Measurements from ENCODE around the gene WDFY2. TPM values are rescaled to one million over a fixed set of nuclear protein-coding genes. Genes with fewer than 3 reads are reported as not detected.

Gene WDFY2
- polyA plus RNA-seq, 2 donors = 5.4 to 6.9 TPM

DNA sequence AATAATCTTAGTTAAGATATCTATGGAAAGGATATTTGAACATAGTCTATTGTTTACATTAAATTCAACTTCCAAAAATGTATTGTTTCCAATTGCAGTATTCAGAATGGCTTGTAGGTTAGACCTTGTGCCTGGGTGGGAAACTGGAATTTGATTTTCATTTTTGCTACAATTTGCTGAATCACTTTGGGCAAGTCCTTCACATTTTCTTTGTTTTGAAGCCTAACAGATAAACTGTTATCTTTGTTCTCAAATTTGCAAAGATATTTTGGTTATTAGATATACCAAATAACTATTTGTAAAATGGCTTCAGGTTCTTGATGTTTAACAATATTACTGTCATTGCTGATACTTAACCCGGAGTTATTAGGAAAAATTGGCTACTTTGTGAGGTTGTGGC lies 82.6 kb downstream of the WDFY2 start:
- Histone ChIP-seq H3K9me3 (ENCODE audit: control insufficient read depth in 2 of 2, insufficient read depth in 1 of 2, low read depth in 1 of 2, low read length in 1 of 2) (no peaks in the 10 kb centered on the region), H3K36me3 (ENCODE audit: control insufficient read depth in 2 of 2, insufficient read depth in 2 of 2, low read length in 1 of 2) (no peaks in the 10 kb centered on the region), H3K27me3 (ENCODE audit: control insufficient read depth in 1 of 2, insufficient read depth in 2 of 2, low read length in 2 of 2) (no peaks in the 10 kb centered on the region), H3K4me1 (ENCODE audit: control insufficient read depth in 2 of 2, insufficient read depth in 2 of 2, low read length in 1 of 2) (peaks cover 0 to 8% of the 10 kb centered on the region in 2 donors), H3K4me3 (ENCODE audit: low read depth in 1 of 2, low read length in 2 of 2) (no peak overlapping the region), H3K27ac (ENCODE audit: low read depth in 2 of 2, low read length in 1 of 2) (no peak overlapping the region)
- 85 to 94% methylated on average over 1 of the region's 1 CpG for WGBS, 2 donors

DNA sequence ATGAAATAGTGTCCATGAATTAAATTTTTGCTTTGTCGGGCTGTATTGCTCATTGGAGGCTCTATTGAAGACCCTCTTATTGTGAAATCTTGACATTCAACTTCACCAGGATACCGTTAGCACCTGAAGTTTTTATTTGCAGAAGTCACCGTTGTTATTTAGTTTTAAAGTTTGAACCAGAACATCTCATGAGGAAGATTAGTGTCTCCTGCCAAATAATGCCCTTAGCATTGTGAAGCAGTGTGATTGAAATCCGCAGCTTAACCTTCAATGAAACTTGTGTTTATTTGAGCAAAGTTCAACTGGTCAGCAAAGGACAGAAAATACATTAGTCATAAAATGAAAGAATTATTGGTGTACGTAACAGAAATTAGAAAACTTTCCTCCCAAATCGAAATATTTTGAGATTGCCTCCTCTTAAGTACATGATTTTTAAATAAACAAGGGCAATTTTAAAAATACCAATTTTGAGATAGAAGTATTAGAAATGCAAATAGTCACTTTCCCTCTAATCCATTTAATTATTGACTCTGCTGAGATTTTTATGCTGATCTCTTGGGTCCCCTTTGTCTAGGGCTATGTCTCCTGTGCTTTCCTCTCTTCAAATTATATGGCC lies 84.4 kb downstream of the WDFY2 start:
- H3K4me3 ChIP-seq (ENCODE audit: low read depth in 1 of 2, low read length in 2 of 2) = no peak overlapping the region
- H3K4me1 ChIP-seq (ENCODE audit: control insufficient read depth in 2 of 2, insufficient read depth in 2 of 2, low read length in 1 of 2) = peaks cover 0 to 8% of the 10 kb centered on the region in 2 donors
- H3K36me3 ChIP-seq (ENCODE audit: control insufficient read depth in 2 of 2, insufficient read depth in 2 of 2, low read length in 1 of 2) = no peaks in the 10 kb centered on the region
- no peak overlapping the region for H3K27ac ChIP-seq (ENCODE audit: low read depth in 2 of 2, low read length in 1 of 2)
- no peaks in the 10 kb centered on the region for H3K27me3 ChIP-seq (ENCODE audit: control insufficient read depth in 1 of 2, insufficient read depth in 2 of 2, low read length in 2 of 2)
- 63 to 77% methylated on average over 6 of the region's 6 CpGs for WGBS, 2 donors
- H3K9me3 ChIP-seq (ENCODE audit: control insufficient read depth in 2 of 2, insufficient read depth in 1 of 2, low read depth in 1 of 2, low read length in 1 of 2) = no peaks in the 10 kb centered on the region

DNA sequence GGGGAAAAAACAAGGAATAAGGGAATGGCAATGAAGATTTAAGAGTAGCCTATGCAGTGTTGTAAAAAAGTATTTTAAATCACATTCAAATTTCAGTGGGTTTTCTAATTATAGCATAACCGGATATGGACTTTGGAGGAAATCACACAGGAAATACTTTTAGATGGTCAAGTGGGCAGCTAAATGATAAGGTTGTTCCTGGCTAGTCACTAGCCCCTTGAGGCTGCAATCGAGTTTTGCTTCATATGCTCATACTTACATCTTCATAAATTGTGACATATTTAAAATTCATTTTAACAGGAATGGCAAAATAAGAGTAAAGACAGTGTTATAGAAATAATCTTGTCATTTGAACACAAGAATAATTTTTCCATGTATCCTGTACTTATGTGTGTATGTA lies 88.9 kb downstream of the WDFY2 start:
- WGBS, 2 donors = 69 to 85% methylated on average over 2 of the region's 2 CpGs
- Histone ChIP-seq H3K4me1 (ENCODE audit: control insufficient read depth in 2 of 2, insufficient read depth in 2 of 2, low read length in 1 of 2) (peaks cover 0 to 5% of the 10 kb centered on the region in 2 donors), H3K36me3 (ENCODE audit: control insufficient read depth in 2 of 2, insufficient read depth in 2 of 2, low read length in 1 of 2) (no peaks in the 10 kb centered on the region), H3K4me3 (ENCODE audit: low read depth in 1 of 2, low read length in 2 of 2) (no peak overlapping the region), H3K27me3 (ENCODE audit: control insufficient read depth in 1 of 2, insufficient read depth in 2 of 2, low read length in 2 of 2) (no peaks in the 10 kb centered on the region), H3K9me3 (ENCODE audit: control insufficient read depth in 2 of 2, insufficient read depth in 1 of 2, low read depth in 1 of 2, low read length in 1 of 2) (no peaks in the 10 kb centered on the region), H3K27ac (ENCODE audit: low read depth in 2 of 2, low read length in 1 of 2) (no peak overlapping the region)

DNA sequence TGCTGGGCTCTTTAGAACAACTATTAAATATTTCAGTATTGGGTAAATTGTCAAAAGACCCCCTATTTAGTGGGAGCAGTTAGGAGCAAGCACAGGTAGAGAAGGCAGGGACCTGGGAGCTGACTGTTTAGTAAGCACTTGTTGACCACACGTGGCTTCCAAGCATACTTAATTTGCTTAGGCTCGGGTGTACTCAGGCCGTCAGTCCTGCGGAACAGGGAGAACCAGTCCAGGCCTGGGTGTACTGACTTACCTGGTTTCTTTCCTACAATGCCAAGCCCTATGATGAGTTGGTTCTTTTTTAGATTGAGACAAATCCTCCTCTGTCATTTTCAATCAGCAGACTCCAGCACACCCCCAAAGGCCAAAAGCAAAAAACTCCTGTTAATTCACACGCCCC lies 90.0 kb downstream of the WDFY2 start:
- no peaks in the 10 kb centered on the region for H3K27me3 ChIP-seq (ENCODE audit: control insufficient read depth in 1 of 2, insufficient read depth in 2 of 2, low read length in 2 of 2)
- H3K4me3 ChIP-seq (ENCODE audit: low read depth in 1 of 2, low read length in 2 of 2) = no peak overlapping the region
- no peaks in the 10 kb centered on the region for H3K36me3 ChIP-seq (ENCODE audit: control insufficient read depth in 2 of 2, insufficient read depth in 2 of 2, low read length in 1 of 2)
- peaks cover 0 to 5% of the 10 kb centered on the region in 2 donors for H3K4me1 ChIP-seq (ENCODE audit: control insufficient read depth in 2 of 2, insufficient read depth in 2 of 2, low read length in 1 of 2)
- 56 to 69% methylated on average over 5 of the region's 5 CpGs for WGBS, 2 donors
- peak overlapping the region; percentile 50 to 77 for H3K27ac ChIP-seq (ENCODE audit: low read depth in 2 of 2, low read length in 1 of 2)
- H3K9me3 ChIP-seq (ENCODE audit: control insufficient read depth in 2 of 2, insufficient read depth in 1 of 2, low read depth in 1 of 2, low read length in 1 of 2) = no peaks in the 10 kb centered on the region

DNA sequence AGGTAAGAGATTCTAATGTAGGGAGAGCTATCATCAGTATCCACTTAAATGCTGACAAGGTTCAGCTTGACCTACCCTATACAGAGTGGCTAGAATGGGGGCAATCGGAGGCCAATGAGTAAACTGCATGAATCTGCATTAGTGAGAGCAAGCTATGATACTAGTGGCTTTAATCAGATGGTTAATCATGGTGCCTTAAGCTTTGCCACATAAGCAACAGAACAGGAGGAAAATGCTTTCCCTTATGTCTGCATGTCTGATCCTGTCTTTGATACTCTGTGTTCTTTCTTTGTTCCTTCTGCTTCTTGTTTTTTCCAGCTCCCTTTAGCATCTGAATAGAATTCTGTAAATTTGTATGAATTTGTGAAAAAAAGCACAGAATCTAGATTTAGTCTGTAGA lies 91.1 kb downstream of the WDFY2 start:
- peak overlapping the region; percentile 79 to 87 for H3K27ac ChIP-seq (ENCODE audit: low read depth in 2 of 2, low read length in 1 of 2)
- 56 to 63% methylated on average over 1 of the region's 1 CpG for WGBS, 2 donors

DNA sequence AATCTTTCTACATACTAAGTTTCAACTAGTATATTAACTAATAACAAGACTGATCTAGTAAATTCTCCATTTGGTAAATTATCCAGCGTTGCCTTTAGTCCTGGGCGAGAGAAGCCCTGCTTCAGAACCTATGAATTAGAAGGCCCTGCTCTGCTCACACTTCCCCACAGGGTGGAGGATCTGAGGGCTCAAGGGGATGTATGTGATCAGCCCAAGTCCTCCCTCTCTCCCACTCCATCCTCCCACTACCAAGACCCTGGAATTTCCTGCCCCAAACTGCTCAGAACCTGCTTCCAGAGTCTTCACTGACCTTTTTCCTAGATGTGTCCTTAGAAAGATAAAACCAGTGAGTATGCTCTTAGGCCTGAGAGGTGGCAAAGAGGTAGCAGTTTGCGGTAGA lies 91.6 kb downstream of the WDFY2 start:
- Histone ChIP-seq H3K27ac (ENCODE audit: low read depth in 2 of 2, low read length in 1 of 2) (peak overlapping the region; percentile 72 to 90), H3K4me3 (ENCODE audit: low read depth in 1 of 2, low read length in 2 of 2) (no peak overlapping the region), H3K9me3 (ENCODE audit: control insufficient read depth in 2 of 2, insufficient read depth in 1 of 2, low read depth in 1 of 2, low read length in 1 of 2) (no peaks in the 10 kb centered on the region), H3K27me3 (ENCODE audit: control insufficient read depth in 1 of 2, insufficient read depth in 2 of 2, low read length in 2 of 2) (no peaks in the 10 kb centered on the region), H3K36me3 (ENCODE audit: control insufficient read depth in 2 of 2, insufficient read depth in 2 of 2, low read length in 1 of 2) (no peaks in the 10 kb centered on the region), H3K4me1 (ENCODE audit: control insufficient read depth in 2 of 2, insufficient read depth in 2 of 2, low read length in 1 of 2) (peaks cover 0 to 5% of the 10 kb centered on the region in 2 donors)
- WGBS, 2 donors = 67 to 78% methylated on average over 3 of the region's 3 CpGs

More for the DNA sequence above, 91.1 kb downstream of the WDFY2 start:
- peaks cover 0 to 5% of the 10 kb centered on the region in 2 donors for H3K4me1 ChIP-seq (ENCODE audit: control insufficient read depth in 2 of 2, insufficient read depth in 2 of 2, low read length in 1 of 2)
- no peaks in the 10 kb centered on the region for H3K36me3 ChIP-seq (ENCODE audit: control insufficient read depth in 2 of 2, insufficient read depth in 2 of 2, low read length in 1 of 2)
- no peaks in the 10 kb centered on the region for H3K9me3 ChIP-seq (ENCODE audit: control insufficient read depth in 2 of 2, insufficient read depth in 1 of 2, low read depth in 1 of 2, low read length in 1 of 2)
- no peaks in the 10 kb centered on the region for H3K27me3 ChIP-seq (ENCODE audit: control insufficient read depth in 1 of 2, insufficient read depth in 2 of 2, low read length in 2 of 2)
- no peak overlapping the region for H3K4me3 ChIP-seq (ENCODE audit: low read depth in 1 of 2, low read length in 2 of 2)

DNA sequence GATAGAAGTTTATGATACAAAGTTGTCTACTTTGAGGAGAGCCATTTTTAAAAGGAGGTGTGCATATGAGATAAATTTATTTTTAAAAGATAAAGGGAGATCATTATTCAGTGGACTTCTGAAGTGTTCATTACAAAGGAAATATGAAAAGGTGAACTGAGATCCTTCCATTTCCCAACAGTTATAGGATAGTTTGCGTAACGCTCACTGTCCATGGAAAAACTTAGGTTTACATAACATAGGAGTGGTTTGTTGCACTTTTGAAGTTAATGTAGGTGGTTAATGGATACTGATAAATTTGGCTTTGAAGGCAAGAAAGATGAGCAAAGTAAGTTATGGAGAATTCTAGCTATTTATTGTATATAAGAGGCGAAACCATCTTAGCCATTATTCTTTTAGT lies 92.5 kb downstream of the WDFY2 start:
- peaks cover 0 to 5% of the 10 kb centered on the region in 2 donors for H3K4me1 ChIP-seq (ENCODE audit: control insufficient read depth in 2 of 2, insufficient read depth in 2 of 2, low read length in 1 of 2)
- no peak overlapping the region for H3K27ac ChIP-seq (ENCODE audit: low read depth in 2 of 2, low read length in 1 of 2)
- no peaks in the 10 kb centered on the region for H3K36me3 ChIP-seq (ENCODE audit: control insufficient read depth in 2 of 2, insufficient read depth in 2 of 2, low read length in 1 of 2)
- H3K4me3 ChIP-seq (ENCODE audit: low read depth in 1 of 2, low read length in 2 of 2) = no peak overlapping the region
- 97 to 98% methylated on average over 3 of the region's 3 CpGs for WGBS, 2 donors
- no peaks in the 10 kb centered on the region for H3K9me3 ChIP-seq (ENCODE audit: control insufficient read depth in 2 of 2, insufficient read depth in 1 of 2, low read depth in 1 of 2, low read length in 1 of 2)
- no peaks in the 10 kb centered on the region for H3K27me3 ChIP-seq (ENCODE audit: control insufficient read depth in 1 of 2, insufficient read depth in 2 of 2, low read length in 2 of 2)

DNA sequence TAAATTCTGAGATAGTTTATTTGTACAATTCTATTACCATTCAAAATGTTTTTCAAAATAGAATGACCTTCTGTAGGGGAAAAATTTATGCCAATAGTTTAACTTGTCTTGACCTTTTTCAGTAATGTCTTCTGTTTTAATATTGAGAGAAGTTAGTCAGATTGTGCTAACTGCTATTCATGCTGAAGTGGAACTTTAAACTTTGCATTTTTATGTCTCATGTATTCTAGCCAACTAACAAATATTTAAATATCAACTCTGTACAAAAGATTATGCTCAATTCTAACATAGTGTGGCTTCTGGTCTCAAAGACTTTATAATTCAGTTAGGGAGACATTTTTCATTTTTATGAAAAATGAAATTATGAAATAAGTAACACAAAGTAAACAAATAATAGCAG lies 94.2 kb downstream of the WDFY2 start:
- Histone ChIP-seq H3K27ac (ENCODE audit: low read depth in 2 of 2, low read length in 1 of 2) (no peak overlapping the region), H3K9me3 (ENCODE audit: control insufficient read depth in 2 of 2, insufficient read depth in 1 of 2, low read depth in 1 of 2, low read length in 1 of 2) (no peaks in the 10 kb centered on the region), H3K4me1 (ENCODE audit: control insufficient read depth in 2 of 2, insufficient read depth in 2 of 2, low read length in 1 of 2) (peaks cover 0 to 5% of the 10 kb centered on the region in 2 donors), H3K27me3 (ENCODE audit: control insufficient read depth in 1 of 2, insufficient read depth in 2 of 2, low read length in 2 of 2) (no peaks in the 10 kb centered on the region), H3K36me3 (ENCODE audit: control insufficient read depth in 2 of 2, insufficient read depth in 2 of 2, low read length in 1 of 2) (no peaks in the 10 kb centered on the region), H3K4me3 (ENCODE audit: low read depth in 1 of 2, low read length in 2 of 2) (no peak overlapping the region)

DNA sequence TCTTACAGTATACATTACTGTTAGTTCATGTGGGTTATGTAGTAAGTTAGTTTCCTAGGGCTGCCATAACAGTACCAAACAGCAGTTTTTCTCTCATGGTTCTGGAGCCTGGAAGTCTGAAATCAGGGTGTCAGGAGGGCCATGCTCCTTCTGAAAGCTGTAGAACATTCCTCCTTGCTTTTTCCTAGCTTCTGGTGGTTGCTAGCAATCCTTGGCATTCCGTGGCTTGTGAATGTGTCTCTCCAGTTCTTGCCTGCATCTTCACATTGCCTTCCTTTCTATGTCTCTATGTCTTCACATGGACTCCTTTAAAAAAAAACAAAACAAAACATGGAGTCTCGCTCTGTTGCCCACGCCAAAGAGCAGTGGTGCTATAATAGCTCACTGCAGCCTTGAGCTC lies 95.4 kb downstream of the WDFY2 start:
- H3K4me3 ChIP-seq (ENCODE audit: low read depth in 1 of 2, low read length in 2 of 2) = no peak overlapping the region
- peaks cover 0 to 5% of the 10 kb centered on the region in 2 donors for H3K4me1 ChIP-seq (ENCODE audit: control insufficient read depth in 2 of 2, insufficient read depth in 2 of 2, low read length in 1 of 2)
- 96 to 97% methylated on average over 3 of the region's 3 CpGs for WGBS, 2 donors
- no peaks in the 10 kb centered on the region for H3K27me3 ChIP-seq (ENCODE audit: control insufficient read depth in 1 of 2, insufficient read depth in 2 of 2, low read length in 2 of 2)
- no peak overlapping the region for H3K27ac ChIP-seq (ENCODE audit: low read depth in 2 of 2, low read length in 1 of 2)
- no peaks in the 10 kb centered on the region for H3K9me3 ChIP-seq (ENCODE audit: control insufficient read depth in 2 of 2, insufficient read depth in 1 of 2, low read depth in 1 of 2, low read length in 1 of 2)
- H3K36me3 ChIP-seq (ENCODE audit: control insufficient read depth in 2 of 2, insufficient read depth in 2 of 2, low read length in 1 of 2) = no peaks in the 10 kb centered on the region

DNA sequence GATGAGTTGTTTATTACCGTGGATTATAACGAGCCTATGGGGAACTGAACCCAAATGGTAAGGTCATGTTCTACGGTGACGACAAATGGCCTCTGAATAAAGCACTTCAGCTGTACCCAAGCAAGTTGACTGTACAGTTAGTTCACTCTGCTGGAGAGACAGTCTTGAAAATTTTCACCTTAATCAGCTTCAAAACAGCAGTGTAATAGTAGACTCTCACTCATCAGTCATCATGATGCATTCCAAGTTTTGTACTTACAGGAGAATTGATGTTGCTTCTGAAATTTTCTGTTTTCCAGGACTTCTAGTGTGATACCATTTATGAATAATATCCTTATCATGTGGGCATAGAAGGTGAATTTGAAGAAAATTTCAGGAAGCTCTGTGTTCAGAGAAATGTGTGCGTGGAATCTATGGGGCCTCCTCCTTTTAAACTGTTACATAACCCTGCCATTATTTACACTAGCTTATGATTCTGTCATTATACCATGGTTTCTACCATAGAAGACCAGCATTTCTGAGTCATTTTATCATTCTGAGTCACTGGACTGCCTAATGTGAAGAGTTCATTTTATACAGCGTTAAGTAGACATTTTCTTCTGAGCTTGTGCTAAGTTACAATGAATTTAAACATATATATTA lies 96.9 kb downstream of the WDFY2 start:
- Histone ChIP-seq H3K27me3 (ENCODE audit: control insufficient read depth in 1 of 2, insufficient read depth in 2 of 2, low read length in 2 of 2) (no peaks in the 10 kb centered on the region), H3K9me3 (ENCODE audit: control insufficient read depth in 2 of 2, insufficient read depth in 1 of 2, low read depth in 1 of 2, low read length in 1 of 2) (no peaks in the 10 kb centered on the region), H3K27ac (ENCODE audit: low read depth in 2 of 2, low read length in 1 of 2) (peak overlapping the region; percentile 52 to 60), H3K4me3 (ENCODE audit: low read depth in 1 of 2, low read length in 2 of 2) (no peak overlapping the region), H3K4me1 (ENCODE audit: control insufficient read depth in 2 of 2, insufficient read depth in 2 of 2, low read length in 1 of 2) (peaks cover 0 to under 1% of the 10 kb centered on the region in 2 donors), H3K36me3 (ENCODE audit: control insufficient read depth in 2 of 2, insufficient read depth in 2 of 2, low read length in 1 of 2) (no peaks in the 10 kb centered on the region)
- 79 to 87% methylated on average over 6 of the region's 6 CpGs for WGBS, 2 donors
